Hepatocyte (in vitro differentiated cells): ENCODE results near the gene ALPL. TPM values are rescaled to one million over a fixed set of nuclear protein-coding genes. Genes with fewer than 3 reads are reported as not detected.

ENCODE experiments used
- DNase-seq: peaks from one replicate; pipeline ENCODE4 v3.0.0-alpha.2; 2016; ENCODE audit warnings: low spot score
- H2AFZ ChIP-seq: fragments of 200-600 bp; sonication (generic); 2 replicates; pipeline ENCODE4 v1.6.0; 2016; ENCODE audit warnings: antibody characterized with exemption, mild to moderate bottlenecking
- H3K27ac ChIP-seq: fragments of 200-600 bp; sonication (generic); 2 replicates; pipeline ENCODE4 v1.5.1; 2016; ENCODE audit warnings: mild to moderate bottlenecking
- H3K27me3 ChIP-seq: fragments of 200-600 bp; sonication (generic); 2 replicates; pipeline ENCODE4 v1.6.1; 2016
- H3K36me3 ChIP-seq: fragments of 200-600 bp; sonication (generic); replicated peaks from 2 replicates; pipeline ENCODE4 v1.5.1; 2016; ENCODE audit warnings: low read depth; ENCODE audit not compliant: insufficient read depth
- H3K4me1 ChIP-seq: fragments of 200-600 bp; sonication (generic); 2 replicates; pipeline ENCODE4 v1.5.1; 2016; ENCODE audit warnings: mild to moderate bottlenecking, moderate library complexity; ENCODE audit not compliant: insufficient read depth
- H3K4me2 ChIP-seq: fragments of 200-600 bp; sonication (generic); 2 replicates; pipeline ENCODE4 v1.6.0; 2016
- H3K4me3 ChIP-seq: fragments of 200-600 bp; sonication (generic); 2 replicates; pipeline ENCODE4 v1.5.1; 2016; ENCODE audit warnings: mild to moderate bottlenecking
- H3K79me2 ChIP-seq: fragments of 200-600 bp; sonication (generic); 2 replicates; pipeline ENCODE4 v1.6.0; 2017; ENCODE audit warnings: mild to moderate bottlenecking
- H3K9me2 ChIP-seq: fragments of 200-600 bp; sonication (generic); replicated peaks from 2 replicates; pipeline ENCODE4 v1.6.0; 2017; ENCODE audit warnings: mild to moderate bottlenecking; ENCODE audit not compliant: insufficient read depth
- H3K9me3 ChIP-seq: fragments of 200-600 bp; sonication (generic); 2 replicates; pipeline ENCODE4 v1.5.1; 2016; ENCODE audit warnings: low read depth, mild to moderate bottlenecking
- H4K20me1 ChIP-seq: fragments of 200-600 bp; sonication (generic); 2 replicates; pipeline ENCODE4 v1.6.0; 2016; ENCODE audit warnings: mild to moderate bottlenecking; ENCODE audit not compliant: insufficient read depth, poor library complexity, severe bottlenecking
- EZH2 ChIP-seq: fragments of 200-600 bp; sonication (generic); IDR thresholded peaks from 2 replicates; pipeline ENCODE4 v1.6.1; 2016; ENCODE audit warnings: antibody characterized with exemption, mild to moderate bottlenecking, borderline replicate concordance
- EZH2phosphoT487 ChIP-seq: fragments of 200-600 bp; sonication (generic); IDR thresholded peaks from one replicate; pipeline ENCODE4 v1.6.1; 2018; ENCODE audit warnings: antibody characterized with exemption, mild to moderate bottlenecking, low read depth, moderate library complexity; ENCODE audit not compliant: unreplicated experiment, severe bottlenecking
- WGBS: methylation state at CpG from one replicate; pipeline ENCODE4 v1.1.6; 2016; ENCODE audit warnings: low lambda C conversion rate; ENCODE audit errors: missing lambda C conversion rate; 5-methylcytosine and 5-hydroxymethylcytosine counted together
- polyA plus RNA-seq: library from polyadenylated mRNA; unstranded; fragments of >200 nt; fragmentation: Nextera tagmentation; extraction: Ambion mirVana; gene quantifications from 2 replicates; pipeline ENCODE4 v1.2.1, GENCODE V29; 2016
- total RNA-seq: library from RNA; depleted of rRNA; stranded (reverse); fragments of >200 nt; gene quantifications from 2 replicates; pipeline ENCODE4 v1.2.3, GENCODE V29; 2014
- TF ChIP-seq, protein P1 (sequence below): fragments of 200-600 bp; sonication (generic); IDR thresholded peaks from 2 replicates; pipeline ENCODE4 v1.5.1; 2016; ENCODE audit warnings: antibody characterized with exemption, mild to moderate bottlenecking; ENCODE audit not compliant: poor library complexity

The ALPL gene
- total and polyA plus RNA-seq, 2 experiments from 2014 or later, result 2.2 to 6.0 TPM

DNA sequence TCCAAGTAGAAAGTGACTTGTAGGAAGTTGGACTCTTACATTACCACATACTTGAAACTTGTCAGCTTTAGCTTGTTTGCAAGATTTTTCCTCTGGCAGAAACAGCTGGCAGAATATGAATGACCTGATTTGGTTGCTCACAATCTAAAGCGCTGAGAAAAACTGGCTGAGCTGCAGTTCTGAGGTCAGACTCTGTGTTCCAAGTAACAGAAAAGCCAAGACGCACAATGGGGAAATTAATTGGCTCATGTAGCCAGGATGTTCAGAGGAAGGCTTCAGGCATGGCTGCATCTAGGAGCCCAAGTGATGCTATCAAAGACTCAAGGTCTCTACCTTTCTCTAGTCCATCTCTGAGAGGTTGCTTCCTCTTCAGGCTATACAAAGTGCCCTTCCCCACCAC, 27.0 kb downstream of the ALPL start:
- Histone ChIP-seq H3K27me3 (peaks cover 4% of the 10 kb centered on the region), H3K4me2 (no peak overlapping the region), H3K36me3 (no peaks in the 10 kb centered on the region), H3K27ac (no peak overlapping the region), H3K4me3 (no peak overlapping the region), H3K4me1 (no peaks in the 10 kb centered on the region), H3K9me2 (no peaks in the 10 kb centered on the region), H3K9me3 (no peaks in the 10 kb centered on the region), H2AFZ (no peak overlapping the region), H4K20me1 (no peaks in the 10 kb centered on the region), H3K79me2 (no peaks in the 10 kb centered on the region)
- 94% methylated on average over 2 of the region's 2 CpGs for WGBS
- DNase-seq, result no peak
- TF ChIP-seq, protein P1, sequence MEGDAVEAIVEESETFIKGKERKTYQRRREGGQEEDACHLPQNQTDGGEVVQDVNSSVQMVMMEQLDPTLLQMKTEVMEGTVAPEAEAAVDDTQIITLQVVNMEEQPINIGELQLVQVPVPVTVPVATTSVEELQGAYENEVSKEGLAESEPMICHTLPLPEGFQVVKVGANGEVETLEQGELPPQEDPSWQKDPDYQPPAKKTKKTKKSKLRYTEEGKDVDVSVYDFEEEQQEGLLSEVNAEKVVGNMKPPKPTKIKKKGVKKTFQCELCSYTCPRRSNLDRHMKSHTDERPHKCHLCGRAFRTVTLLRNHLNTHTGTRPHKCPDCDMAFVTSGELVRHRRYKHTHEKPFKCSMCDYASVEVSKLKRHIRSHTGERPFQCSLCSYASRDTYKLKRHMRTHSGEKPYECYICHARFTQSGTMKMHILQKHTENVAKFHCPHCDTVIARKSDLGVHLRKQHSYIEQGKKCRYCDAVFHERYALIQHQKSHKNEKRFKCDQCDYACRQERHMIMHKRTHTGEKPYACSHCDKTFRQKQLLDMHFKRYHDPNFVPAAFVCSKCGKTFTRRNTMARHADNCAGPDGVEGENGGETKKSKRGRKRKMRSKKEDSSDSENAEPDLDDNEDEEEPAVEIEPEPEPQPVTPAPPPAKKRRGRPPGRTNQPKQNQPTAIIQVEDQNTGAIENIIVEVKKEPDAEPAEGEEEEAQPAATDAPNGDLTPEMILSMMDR, result no peak
- TF ChIP-seq EZH2phosphoT487, result no peak
- TF ChIP-seq EZH2, result no peak

DNA sequence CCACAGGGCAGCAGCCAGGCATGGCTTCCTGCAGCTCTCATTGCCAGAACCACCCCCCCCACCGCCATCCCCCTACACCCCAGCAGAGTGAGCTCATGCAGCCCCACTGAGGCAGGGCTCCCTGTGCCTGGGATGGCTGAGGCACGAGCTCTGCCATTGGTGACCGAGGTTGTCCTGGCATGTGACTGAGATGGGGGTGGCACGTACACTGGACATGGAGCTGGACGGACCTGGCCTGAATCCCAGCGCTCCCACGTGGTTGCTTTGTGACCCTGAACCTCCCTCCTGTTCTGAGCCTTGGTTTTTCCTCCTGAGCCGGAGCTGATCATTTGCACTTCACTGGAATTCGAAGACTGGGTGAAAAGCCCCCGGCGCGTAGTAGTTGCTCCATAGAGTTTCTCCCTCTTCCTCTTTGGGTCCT, 28.3 kb downstream of the ALPL start:
- H4K20me1 ChIP-seq, result no peaks in the 10 kb centered on the region
- H3K36me3 ChIP-seq, result no peaks in the 10 kb centered on the region
- H3K4me3 ChIP-seq, result no peak overlapping the region
- DNase-seq, result no peak
- no peak overlapping the region for H3K27ac ChIP-seq
- TF ChIP-seq EZH2phosphoT487, result no peak
- TF ChIP-seq, protein P1, result no peak
- no peak for TF ChIP-seq EZH2
- H2AFZ ChIP-seq, result no peak overlapping the region
- 79% methylated on average over 10 of the region's 12 CpGs for WGBS
- H3K79me2 ChIP-seq, result no peaks in the 10 kb centered on the region
- H3K4me2 ChIP-seq, result no peak overlapping the region
- no peaks in the 10 kb centered on the region for H3K4me1 ChIP-seq
- no peaks in the 10 kb centered on the region for H3K9me2 ChIP-seq
- H3K27me3 ChIP-seq, result peaks cover 4% of the 10 kb centered on the region
- H3K9me3 ChIP-seq, result no peaks in the 10 kb centered on the region

DNA sequence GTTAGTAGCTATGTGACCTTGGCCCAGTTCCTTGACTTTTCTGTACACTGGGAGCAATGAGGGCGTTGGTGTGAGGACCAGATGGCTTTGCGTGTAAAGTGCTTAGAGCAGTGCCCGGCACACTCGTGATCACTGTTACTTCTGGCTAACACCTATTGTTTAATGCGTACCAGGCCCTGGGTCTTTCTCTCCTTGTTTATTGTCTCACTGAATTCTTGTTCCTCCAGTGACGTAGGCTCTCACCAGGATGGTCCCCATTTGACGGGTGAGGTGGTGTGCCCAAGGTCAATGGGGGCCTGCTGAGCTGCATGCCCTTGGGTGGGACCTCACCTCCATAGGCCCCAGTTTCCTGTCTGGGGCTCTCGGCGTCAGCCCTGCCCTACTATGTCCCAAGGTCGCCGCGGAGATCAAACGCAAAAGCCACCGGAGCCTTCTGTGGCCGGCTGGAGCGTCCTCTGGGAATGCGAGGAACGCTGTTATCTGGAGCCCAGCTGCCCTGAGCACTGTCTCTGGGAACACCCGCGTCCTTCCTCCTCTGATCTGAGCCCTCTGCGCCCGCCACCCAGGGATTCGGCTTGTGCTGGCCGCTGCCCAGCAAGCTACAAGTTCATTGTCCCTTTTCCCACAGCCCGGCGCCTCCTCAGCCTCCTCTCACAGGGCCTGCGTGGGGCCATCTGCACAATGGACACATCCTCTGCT, 28.9 kb downstream of the ALPL start:
- H3K27me3 ChIP-seq, result peaks cover 3% of the 10 kb centered on the region
- H3K36me3 ChIP-seq, result no peaks in the 10 kb centered on the region
- no peak overlapping the region for H3K27ac ChIP-seq
- H3K79me2 ChIP-seq, result no peaks in the 10 kb centered on the region
- H4K20me1 ChIP-seq, result no peaks in the 10 kb centered on the region
- no peak overlapping the region for H3K4me2 ChIP-seq
- H2AFZ ChIP-seq, result no peak overlapping the region
- H3K4me3 ChIP-seq, result no peak overlapping the region
- WGBS, result 58% methylated on average over 27 of the region's 27 CpGs
- H3K9me2 ChIP-seq, result no peaks in the 10 kb centered on the region
- TF ChIP-seq EZH2phosphoT487 (no peak), EZH2 (no peak)
- TF ChIP-seq, protein P1, result no peak
- DNase-seq, result no peak
- H3K4me1 ChIP-seq, result no peaks in the 10 kb centered on the region
- H3K9me3 ChIP-seq, result no peaks in the 10 kb centered on the region

DNA sequence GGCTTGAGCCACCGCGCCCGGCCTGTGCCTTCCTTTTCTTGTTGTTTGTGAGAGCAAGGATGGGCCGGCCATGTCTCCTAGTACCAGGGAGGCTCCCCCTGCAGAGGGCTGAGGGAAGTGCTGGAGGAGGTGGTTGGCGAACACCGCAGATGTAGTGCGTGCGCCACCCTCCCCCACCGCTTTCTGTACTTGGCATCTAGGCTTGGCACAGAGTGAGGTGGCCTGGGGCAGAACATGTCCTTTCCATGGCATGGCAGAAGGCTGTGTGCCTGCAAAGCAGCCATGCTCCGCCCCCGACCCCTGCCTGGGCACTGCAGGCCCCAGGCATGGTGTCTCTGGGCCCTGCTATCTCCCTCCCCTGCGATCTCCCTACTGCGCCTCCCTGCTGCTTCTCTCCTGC, 30.7 kb downstream of the ALPL start:
- Histone ChIP-seq H3K27me3 (no peaks in the 10 kb centered on the region), H4K20me1 (no peaks in the 10 kb centered on the region), H2AFZ (no peak overlapping the region), H3K79me2 (no peaks in the 10 kb centered on the region), H3K36me3 (no peaks in the 10 kb centered on the region), H3K4me1 (no peaks in the 10 kb centered on the region), H3K9me2 (no peaks in the 10 kb centered on the region), H3K9me3 (no peaks in the 10 kb centered on the region), H3K4me2 (no peak overlapping the region), H3K4me3 (no peak overlapping the region), H3K27ac (no peak overlapping the region)
- DNase-seq, result no peak
- no peak for TF ChIP-seq EZH2phosphoT487
- no peak for TF ChIP-seq EZH2
- TF ChIP-seq, protein P1, result no peak
- 74% methylated on average over 13 of the region's 13 CpGs for WGBS
